IPS-15b (cell line): ENCODE measurements around the gene CYTH1.

Experiments
- H3K27me3 ChIP-seq: one replicate; pipeline ENCODE4 v1.6.1; 2013; ENCODE audit warnings: low read length; ENCODE audit not compliant: control insufficient read depth, insufficient read depth
- H3K36me3 ChIP-seq: one replicate; pipeline ENCODE4 v1.6.1; 2013; ENCODE audit warnings: low read length; ENCODE audit not compliant: control insufficient read depth, insufficient read depth
- H3K4me1 ChIP-seq: one replicate; pipeline ENCODE4 v1.6.1; 2013; ENCODE audit warnings: mild to moderate bottlenecking, low read length; ENCODE audit not compliant: control insufficient read depth, insufficient read depth
- H3K4me3 ChIP-seq: one replicate; pipeline ENCODE4 v1.5.1; 2013; ENCODE audit warnings: low read depth, low read length
- H3K9ac ChIP-seq: one replicate; pipeline ENCODE4 v1.6.1; 2013; ENCODE audit warnings: low read depth, mild to moderate bottlenecking, low read length
- H3K9me3 ChIP-seq: one replicate; pipeline ENCODE4 v1.6.1; 2013; ENCODE audit warnings: mild to moderate bottlenecking, low read length; ENCODE audit not compliant: control insufficient read depth, insufficient read depth

The CYTH1 gene

DNA sequence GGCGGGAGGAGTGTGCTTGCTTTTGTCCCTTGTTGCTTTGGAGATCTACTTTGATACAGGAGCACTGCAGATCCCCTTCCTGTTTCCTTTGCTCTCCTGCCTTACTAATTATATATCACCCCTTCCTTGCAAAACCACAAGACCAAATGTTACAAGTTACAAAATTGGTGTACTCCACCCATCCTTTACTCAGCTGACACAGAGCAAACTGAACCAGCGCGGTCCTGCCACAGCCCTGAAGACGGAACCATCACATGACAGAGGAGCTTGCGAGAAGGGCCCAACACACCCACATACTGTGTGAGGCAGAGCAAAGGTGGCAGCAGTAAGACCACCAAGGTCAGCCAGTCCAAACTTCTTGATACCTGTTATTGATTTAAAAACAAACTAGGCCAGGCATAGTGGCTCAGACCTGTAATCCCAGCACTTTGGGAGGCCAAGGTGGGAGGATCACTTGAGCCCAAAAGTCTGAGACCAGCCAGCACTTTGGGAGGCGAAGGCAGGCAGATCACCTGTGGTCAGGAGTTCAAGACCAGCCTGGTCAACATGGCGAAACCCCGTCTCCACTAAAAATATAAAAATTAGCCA, 33.2 kb downstream of the CYTH1 start:
- Histone ChIP-seq H3K9ac (no peak overlapping the region), H3K9me3 (no peaks in the 10 kb centered on the region), H3K4me3 (no peak overlapping the region), H3K4me1 (peaks cover 7% of the 10 kb centered on the region), H3K27me3 (no peaks in the 10 kb centered on the region), H3K36me3 (no peaks in the 10 kb centered on the region)

DNA sequence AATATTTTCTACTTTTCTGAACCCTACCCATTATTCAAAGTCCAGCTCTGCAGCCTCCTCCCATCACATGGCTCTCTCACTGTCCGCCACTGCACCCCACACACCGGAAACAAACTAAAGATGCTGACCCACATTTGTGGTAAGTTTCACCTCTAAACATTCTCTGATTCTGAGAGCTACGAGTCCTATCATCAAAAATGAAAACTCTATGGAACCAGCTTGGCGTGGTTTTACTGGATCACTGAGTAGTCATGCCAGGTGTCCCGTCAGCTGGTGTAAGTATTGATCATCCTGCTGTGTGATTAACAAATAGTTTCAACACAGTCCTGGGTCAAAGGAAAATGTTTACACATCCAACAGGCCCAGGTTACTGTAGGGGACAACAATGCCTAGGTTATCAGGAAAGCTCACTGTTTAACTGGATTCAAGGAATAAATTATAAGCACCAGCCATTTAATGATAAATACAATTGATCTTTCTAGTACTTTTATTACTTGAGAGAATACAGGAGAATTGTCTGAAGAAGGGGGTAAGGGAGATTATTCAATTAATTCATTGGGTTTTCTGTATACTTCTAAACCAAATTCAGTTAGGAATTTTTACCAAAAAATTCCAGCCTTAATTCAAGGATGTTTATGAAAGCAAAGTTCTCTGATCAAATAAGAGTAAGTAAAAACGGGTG, 33.9 kb downstream of the CYTH1 start:
- Histone ChIP-seq H3K4me3 (no peak overlapping the region), H3K36me3 (no peaks in the 10 kb centered on the region), H3K4me1 (peaks cover 7% of the 10 kb centered on the region), H3K9ac (no peak overlapping the region), H3K9me3 (no peaks in the 10 kb centered on the region), H3K27me3 (no peaks in the 10 kb centered on the region)

DNA sequence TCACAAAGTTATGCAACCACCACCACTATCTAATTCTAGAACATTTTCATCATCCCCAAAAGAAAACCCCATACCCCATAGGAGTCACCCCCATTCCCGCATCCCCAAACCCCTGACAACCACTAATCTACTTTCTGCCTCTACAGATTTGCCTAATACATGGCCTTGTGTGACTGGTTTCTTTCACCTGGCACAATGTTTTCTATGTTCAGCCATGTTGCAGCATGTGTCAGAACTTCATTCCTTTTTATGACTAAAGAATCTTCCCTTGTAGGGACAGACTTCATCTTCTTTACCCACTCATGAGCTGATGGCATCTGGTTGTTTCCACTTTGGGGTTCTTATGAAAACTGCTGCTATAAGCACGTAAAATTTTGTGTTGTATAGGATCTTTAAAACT, 34.6 kb downstream of the CYTH1 start:
- H3K9ac ChIP-seq, result no peak overlapping the region
- H3K4me3 ChIP-seq, result no peak overlapping the region
- H3K4me1 ChIP-seq, result peaks cover 7% of the 10 kb centered on the region
- H3K36me3 ChIP-seq, result no peaks in the 10 kb centered on the region
- no peaks in the 10 kb centered on the region for H3K9me3 ChIP-seq
- H3K27me3 ChIP-seq, result no peaks in the 10 kb centered on the region

DNA sequence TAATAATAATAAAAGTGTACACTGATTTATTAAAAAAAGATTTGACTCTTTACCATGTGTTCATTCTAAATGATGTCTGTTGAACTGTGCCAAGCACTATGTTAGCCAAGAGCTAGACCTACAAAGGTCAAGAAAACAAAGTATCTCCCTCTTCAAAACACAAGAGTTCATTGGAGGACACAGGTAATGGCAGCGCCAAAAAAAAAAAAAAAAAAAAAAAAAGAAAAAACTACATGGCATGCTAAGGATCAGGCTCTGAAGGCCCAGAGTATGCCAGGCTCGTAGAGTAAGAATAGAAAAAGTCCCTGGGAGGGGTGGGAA, 35.2 kb downstream of the CYTH1 start:
- Histone ChIP-seq H3K9ac (no peak overlapping the region), H3K9me3 (no peaks in the 10 kb centered on the region), H3K4me1 (peaks cover 7% of the 10 kb centered on the region)

DNA sequence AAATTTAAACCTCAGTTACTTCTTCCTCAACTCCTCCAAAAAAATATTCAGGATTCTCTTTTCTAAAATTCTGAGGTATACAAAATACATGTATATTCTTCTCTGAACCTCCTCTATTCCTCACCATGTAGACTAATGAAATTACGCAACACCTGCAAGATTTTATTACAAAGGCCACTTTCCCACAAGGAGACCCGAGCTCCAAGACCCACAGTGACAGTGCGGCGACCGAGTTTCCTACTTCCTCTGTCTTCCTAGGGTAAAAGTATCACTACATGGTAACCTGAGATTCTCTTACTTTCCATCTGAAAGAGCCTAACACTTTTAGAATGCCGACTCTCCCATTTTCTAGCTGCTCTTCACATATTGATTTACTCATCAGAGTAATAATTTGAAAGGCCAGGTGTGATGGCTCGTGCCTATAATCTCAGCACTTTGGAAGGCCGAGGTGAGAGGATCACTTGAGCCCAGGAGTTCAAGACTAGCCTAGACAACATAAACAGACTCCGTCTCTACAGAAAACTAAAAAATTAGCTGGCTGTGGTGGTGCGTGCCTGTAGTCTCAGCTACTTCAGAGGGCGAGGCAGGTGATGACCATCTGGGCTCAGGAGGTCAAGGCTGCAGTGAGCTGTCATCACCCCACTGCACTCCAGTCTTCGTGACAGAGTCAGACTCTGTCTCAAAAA, 35.7 kb downstream of the CYTH1 start:
- Histone ChIP-seq H3K9ac (no peak overlapping the region), H3K4me3 (no peak overlapping the region), H3K4me1 (peaks cover 7% of the 10 kb centered on the region), H3K27me3 (no peaks in the 10 kb centered on the region), H3K9me3 (no peaks in the 10 kb centered on the region), H3K36me3 (no peaks in the 10 kb centered on the region)

More for the DNA sequence above, 35.2 kb downstream of the CYTH1 start:
- no peaks in the 10 kb centered on the region for H3K27me3 ChIP-seq
- H3K36me3 ChIP-seq, result no peaks in the 10 kb centered on the region
- H3K4me3 ChIP-seq, result no peak overlapping the region

DNA sequence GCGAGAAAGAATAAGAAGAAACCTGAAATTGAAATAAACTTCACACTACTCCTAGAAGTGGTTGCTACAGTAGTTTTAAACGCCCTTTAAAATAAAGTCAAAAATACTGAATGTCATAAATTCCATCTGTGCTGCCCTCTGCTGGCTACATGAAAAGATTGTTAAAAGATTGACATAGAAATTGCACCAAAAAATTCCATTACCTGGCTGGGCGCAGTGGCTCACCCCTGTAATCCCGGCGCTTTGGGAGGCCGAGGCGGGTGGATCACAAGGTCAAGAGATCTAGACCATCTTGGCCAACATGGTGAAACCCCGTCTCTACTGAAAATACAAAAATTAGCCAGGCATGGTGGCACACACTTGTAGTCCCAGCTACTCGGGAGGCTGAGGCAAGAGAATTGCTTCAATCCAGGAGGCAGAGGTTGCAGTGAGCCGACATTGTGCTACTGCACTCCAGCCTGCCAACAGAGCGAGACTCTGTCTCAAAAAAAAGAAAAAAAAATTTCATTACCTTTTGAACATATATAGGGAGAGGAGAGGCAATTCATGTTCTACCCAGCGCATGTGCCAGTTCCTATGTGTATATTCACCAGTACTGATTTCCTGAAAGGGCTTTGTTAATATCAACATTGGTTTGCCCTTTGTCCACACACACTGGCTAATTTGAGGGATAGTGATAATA, 36.5 kb downstream of the CYTH1 start:
- Histone ChIP-seq H3K4me3 (no peak overlapping the region), H3K4me1 (peaks cover 7% of the 10 kb centered on the region), H3K9ac (no peak overlapping the region), H3K27me3 (no peaks in the 10 kb centered on the region), H3K9me3 (no peaks in the 10 kb centered on the region), H3K36me3 (no peaks in the 10 kb centered on the region)

DNA sequence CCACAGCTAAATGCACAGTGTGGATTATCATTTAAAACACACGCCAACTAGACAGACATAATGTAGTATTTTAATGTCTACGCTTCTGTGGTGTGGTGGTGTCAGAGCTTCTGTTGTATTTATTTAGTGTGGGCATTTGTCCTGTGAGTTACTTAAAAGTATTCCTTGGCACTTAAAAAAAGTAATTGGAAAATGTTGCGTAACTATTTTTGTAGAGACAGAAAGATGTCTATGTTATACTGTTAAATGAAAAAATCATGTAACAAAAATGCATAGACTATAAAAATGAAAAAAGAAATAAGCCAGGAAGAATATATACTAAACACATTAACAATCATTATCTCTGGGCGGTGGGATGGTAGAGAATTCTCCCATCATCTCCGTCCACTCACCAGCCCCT, 39.2 kb downstream of the CYTH1 start:
- peaks cover 7% of the 10 kb centered on the region for H3K4me1 ChIP-seq
- no peaks in the 10 kb centered on the region for H3K27me3 ChIP-seq
- no peaks in the 10 kb centered on the region for H3K9me3 ChIP-seq
- H3K9ac ChIP-seq, result no peak overlapping the region
- H3K4me3 ChIP-seq, result no peak overlapping the region
- H3K36me3 ChIP-seq, result no peaks in the 10 kb centered on the region

DNA sequence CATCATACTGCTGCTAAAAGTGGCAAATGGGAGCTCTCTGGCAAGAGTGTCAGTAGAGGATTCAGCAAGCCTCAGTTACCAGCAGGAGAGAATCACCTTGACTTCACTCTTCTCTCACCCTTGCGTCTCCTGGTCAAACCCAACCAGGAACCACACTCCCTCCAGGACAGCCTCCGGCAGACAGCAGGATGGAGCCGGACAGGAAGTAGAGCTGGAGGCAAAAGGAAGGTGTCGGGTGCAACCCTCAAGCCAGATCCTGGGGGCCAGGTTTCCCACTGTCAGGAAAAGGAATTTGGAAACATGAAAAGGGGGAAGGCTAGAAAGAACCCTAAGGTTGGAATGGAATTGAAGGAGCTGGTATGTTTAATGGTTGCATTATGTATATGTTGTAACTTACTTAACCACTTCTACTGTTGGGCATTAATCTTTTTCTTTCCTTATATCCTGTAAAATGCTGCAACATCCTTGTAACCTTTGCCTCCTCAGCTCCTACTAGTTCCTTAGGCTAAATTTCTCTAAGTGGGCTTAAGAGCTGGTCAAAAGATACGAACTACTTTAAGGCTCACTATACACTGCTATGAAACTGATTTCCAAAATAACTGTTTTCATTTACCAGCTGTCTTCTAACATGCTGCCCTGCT, 40.3 kb downstream of the CYTH1 start:
- H3K4me1 ChIP-seq, result peaks cover 7% of the 10 kb centered on the region
- no peak overlapping the region for H3K4me3 ChIP-seq
- H3K9ac ChIP-seq, result no peak overlapping the region

DNA sequence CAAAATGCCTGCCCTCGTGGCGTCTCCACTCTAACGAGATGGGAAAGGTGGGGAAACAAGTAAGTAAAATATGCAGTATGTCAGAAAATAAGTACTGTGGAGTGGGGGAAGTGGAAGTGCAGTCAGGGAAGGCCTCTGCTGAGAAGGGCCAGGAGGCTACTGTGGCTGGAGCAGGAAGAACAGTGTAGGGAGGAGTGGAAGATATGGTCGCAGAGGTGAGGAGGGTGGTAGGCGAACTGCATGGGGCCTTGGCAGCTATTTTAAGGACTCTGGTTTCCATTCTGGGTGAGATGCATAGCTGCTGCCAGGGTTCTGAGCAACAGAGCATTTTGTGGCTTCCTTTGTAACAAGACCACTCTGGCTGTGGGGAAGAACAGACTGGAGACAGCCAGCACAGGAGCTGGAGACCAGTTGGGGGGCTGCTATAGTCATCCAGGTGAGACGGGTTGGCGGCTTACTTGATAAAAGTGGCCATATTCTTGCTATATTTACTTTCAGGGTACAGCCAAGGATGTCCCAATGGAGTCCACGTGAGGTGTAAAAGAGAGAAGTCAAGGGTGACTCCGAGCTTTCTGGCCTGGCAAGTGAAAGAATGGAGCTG, 42.6 kb downstream of the CYTH1 start:
- Histone ChIP-seq H3K4me1 (peaks cover 2% of the 10 kb centered on the region), H3K9ac (no peak overlapping the region), H3K4me3 (no peak overlapping the region), H3K27me3 (no peaks in the 10 kb centered on the region), H3K36me3 (no peaks in the 10 kb centered on the region), H3K9me3 (no peaks in the 10 kb centered on the region)

More for the DNA sequence above, 40.3 kb downstream of the CYTH1 start:
- H3K36me3 ChIP-seq, result no peaks in the 10 kb centered on the region
- H3K27me3 ChIP-seq, result no peaks in the 10 kb centered on the region
- H3K9me3 ChIP-seq, result no peaks in the 10 kb centered on the region

DNA sequence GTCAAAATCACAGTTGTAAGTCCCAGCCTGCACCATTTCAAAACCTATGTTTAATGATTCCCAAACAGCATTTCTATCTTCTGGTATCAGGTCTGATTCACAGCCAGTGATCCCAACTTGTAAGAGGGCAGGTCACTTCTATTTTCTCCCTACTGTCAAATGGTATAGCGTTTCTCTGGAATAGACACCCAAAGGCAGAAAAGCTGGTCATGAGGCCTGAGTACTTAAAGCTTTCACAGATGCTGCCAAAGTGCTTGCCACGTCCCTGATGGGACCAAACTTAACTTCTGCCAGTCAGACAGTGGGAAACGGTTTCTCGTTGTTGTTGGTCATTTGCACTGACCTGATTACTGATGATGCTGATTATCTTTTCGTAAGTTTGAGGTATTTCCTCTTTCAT, 43.4 kb downstream of the CYTH1 start:
- H3K4me1 ChIP-seq, result peaks cover 2% of the 10 kb centered on the region
- H3K9me3 ChIP-seq, result no peaks in the 10 kb centered on the region
- no peaks in the 10 kb centered on the region for H3K27me3 ChIP-seq
- H3K4me3 ChIP-seq, result no peak overlapping the region
- H3K9ac ChIP-seq, result no peak overlapping the region
- no peaks in the 10 kb centered on the region for H3K36me3 ChIP-seq

DNA sequence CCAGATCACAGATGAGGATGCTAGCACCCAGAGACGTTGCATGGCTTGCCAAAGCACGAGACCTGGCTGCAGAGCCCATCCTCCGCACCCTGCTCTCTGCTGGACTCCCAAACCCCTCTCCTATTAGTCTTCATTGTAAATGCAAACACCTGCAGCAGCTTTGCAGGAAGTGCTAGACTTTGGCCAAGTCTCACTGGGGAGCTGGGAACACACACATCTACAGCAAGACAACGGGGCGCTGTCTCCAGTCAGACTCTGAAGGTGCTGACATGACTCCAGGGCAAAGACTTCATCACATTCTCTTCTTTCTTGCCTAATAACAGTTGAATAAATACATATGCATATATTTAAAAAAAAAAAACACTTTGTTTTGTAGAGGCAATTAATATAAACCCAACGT, 43.8 kb downstream of the CYTH1 start:
- peaks cover 2% of the 10 kb centered on the region for H3K4me1 ChIP-seq
- no peaks in the 10 kb centered on the region for H3K27me3 ChIP-seq
- no peaks in the 10 kb centered on the region for H3K9me3 ChIP-seq
- H3K36me3 ChIP-seq, result no peaks in the 10 kb centered on the region
- H3K4me3 ChIP-seq, result no peak overlapping the region
- H3K9ac ChIP-seq, result no peak overlapping the region
